Cardiac septum (tissue), 1 donor: ENCODE measurements around the gene TSHR. TPM values are rescaled to one million over a fixed set of nuclear protein-coding genes. Genes with fewer than 3 reads are reported as not detected.
"Not testable (repeated sequence)": the region's sequence is repeated elsewhere in the genome, so short reads cannot be mapped to it uniquely, and the experiment has no call there.

Experiments used
- DNase-seq: peaks from one replicate; pipeline ENCODE4 v3.0.0-alpha.2; 2020; ENCODE audit warnings: low spot score
- intact Hi-C: fragments of 100-400 bp; cut with DNase I; formaldehyde crosslinking; loops from one replicate; pipeline ENCODE4 v1.14.0; 2022
- total RNA-seq: library from RNA; stranded (reverse); fragmentation: NEBNext Ultra II Directional; extraction: Animal tissue kit (Norgen Biotek cat#: 25700); gene quantifications from one replicate; pipeline ENCODE4 v1.2.1, GENCODE V29; 2021
- donor health status: DM: no; HTN: no; CAD: no.

Gene TSHR
- total RNA-seq, 1 donor from 2014 or later = not detected

DNA sequence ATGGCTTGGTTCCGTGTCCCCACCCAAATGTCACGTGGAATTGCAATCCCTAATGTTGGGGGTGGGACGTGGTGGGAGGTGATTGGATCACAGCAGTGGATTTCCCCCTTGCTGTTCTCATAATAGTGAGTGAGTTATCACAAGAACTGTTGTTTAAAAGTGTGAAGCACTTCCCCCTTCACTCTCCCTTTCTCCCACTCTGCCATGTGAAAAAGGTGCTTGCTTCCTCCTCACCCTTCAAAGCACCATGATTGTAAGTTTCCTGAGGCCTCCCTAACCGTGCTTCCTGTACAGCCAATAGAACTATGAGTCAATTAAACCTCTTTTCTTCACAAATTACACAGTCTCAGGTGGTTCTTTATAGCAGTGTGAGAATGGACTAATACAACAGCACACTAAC is 8.6 kb upstream of the TSHR start:
- no peak for DNase-seq
- intact Hi-C loops = no loop called here

DNA sequence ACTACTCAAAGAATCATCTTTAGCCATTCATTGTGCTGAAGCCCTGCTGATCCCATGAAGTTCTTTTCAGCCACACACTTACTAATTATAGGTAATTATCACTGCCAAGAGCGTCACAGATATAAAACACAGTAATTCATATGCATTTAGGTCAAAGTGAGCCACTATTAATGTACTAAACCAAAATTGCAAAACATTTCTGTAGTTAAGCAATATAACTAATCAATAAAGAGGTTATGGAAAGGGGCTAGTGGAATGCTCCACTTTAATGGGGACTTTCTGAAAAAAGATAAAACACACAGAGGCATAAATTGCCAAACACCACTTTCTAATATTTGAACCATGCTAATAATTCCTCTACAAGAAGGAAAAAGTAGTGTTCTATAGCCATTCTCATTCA is 7.1 kb upstream of the TSHR start:
- intact Hi-C loops = no loop called here
- no peak for DNase-seq

DNA sequence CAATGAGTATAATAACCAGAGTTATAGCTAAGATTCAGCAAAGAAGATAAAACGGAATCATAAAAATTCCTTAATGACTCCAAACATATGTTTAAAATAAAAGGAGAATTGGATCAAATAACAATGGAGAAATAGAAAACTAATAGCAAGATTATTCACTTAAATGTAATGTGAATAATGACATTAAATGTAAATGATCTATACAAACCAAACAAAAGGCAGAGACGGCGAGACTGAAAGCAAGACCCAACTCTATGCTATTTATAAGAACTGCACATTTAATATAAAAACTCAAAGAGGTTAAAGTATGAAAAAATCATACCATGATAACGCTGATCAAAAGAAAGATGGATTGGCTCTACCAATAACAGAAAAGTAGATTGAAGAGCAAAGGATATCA is 3.9 kb upstream of the TSHR start:
- DNase-seq = no peak
- intact Hi-C loops = loop anchor here (10.0 kb wide), 1 partner anchor 223 kb away; no protein-coding TSS in a partner anchor

DNA sequence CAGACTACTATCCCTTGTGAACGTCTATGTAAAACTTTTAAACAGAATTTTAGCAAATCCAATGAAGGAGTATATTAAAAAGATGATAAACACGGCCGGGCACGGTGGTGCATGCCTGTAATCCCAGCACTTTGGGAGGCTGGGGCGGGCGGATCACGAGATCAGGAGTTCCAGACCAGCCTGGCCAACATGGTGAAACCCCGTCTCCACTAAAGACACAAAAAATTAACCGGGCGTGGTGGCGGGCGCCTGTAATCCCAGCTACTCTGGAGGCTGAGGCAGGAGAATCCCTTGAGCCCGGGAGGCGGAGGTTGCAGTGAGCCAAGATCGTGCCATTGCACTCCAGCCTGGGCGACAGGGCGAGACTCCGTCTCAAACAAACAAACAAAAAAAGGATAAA is 2.2 kb upstream of the TSHR start:
- intact Hi-C loops = loop anchor here (10.0 kb wide), 1 partner anchor 222 kb away; no protein-coding TSS in a partner anchor
- DNase-seq = not testable (repeated sequence)

DNA sequence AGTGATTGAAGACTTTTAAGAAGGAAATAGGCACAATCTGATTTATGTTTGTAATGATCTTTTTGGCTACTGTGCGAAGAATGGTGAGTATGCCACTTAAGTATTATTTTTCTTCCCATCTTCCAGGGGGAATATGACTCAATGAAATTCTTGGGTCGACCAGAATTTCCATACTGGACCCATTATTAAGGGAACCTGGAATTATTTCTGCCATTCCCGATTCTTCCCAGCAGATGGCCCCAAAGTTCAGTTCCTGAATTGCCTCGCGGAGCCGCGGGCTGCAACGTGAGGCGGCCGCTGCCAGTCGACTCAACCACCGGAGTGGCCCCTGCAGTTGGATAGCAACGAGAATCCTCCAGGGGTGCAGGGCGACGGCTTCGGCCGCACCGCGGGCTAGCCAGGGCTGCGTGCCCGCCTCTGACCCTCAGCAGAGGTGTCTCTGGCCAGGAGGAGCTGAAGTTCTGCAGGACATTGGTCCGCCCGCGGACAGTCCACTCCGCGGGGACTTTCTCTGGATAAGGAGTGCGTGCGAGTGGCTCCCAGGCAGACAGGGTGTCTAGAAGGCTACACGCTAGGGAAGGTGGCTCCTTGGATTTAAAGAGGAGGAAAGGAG is 628 bp upstream of the TSHR start:
- peak; percentile 91 for DNase-seq
- intact Hi-C loops = loop anchor here (1.0 to 10.0 kb wide), 2 partner anchors 33 to 220 kb away; no protein-coding TSS in a partner anchor

DNA sequence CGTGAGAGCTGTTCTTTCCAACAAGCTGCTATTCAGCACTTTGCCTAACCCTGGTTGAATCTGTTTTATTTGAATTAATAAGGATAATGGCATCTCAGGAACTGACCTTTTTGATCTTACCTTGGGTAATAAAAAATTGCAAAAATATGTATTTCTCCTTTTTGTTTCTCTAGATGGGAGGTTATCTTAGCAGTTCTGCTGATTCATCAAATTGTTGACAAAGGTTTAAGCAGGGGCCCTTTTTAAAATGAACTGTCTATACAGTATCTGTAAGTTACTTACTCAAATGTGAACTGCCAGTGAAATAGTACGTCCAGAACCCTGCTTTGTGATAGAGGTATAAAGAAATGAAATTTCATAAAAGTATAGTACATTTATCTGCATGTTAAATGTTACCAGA is 681 bp downstream of the TSHR start:
- DNase-seq = no peak
- intact Hi-C loops = loop anchor here (10.0 kb wide), 1 partner anchor 219 kb away; no protein-coding TSS in a partner anchor

DNA sequence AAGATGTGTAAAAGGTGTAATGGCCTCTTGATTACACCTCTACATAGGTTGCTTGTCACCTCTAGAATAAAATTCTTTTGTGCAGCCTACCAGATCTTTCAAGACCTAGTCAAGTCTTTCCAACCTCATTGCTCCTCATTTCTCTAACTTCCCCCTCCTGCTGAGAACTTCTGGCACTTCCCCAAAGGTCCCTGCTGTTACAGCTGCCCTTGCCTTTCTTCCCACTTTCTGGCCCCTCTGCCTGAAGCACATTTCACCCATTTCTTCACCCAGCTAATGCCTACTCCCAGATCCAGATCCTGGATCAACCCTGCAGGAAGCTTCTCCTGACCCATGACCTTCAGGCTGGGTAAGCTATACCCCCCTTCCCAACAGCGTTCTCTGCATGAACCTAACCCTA is 1.5 kb downstream of the TSHR start:
- intact Hi-C loops = loop anchor here (10.0 kb wide), 1 partner anchor 218 kb away; no protein-coding TSS in a partner anchor
- DNase-seq = no peak

DNA sequence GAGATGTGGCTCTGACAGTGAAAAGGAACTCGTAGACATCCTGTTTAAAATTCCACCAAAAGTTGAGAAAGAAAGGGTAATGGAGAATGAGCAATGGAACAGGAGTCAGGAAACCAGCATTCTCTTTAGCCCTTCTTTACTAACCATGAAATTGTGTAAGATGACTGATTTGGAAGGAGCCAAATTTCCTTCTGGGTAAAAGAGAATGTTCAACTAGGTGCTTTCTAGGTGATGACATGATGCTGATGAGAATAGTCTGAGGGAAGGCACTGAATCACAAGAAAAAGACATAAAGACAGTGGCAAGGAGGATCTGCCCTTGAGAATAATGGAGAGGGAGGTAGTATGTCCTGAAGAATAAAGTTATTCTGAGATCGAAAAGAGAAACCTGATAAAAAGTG is 2.2 kb downstream of the TSHR start:
- intact Hi-C loops = loop anchor here (10.0 kb wide), 1 partner anchor 217 kb away; no protein-coding TSS in a partner anchor
- DNase-seq = no peak

DNA sequence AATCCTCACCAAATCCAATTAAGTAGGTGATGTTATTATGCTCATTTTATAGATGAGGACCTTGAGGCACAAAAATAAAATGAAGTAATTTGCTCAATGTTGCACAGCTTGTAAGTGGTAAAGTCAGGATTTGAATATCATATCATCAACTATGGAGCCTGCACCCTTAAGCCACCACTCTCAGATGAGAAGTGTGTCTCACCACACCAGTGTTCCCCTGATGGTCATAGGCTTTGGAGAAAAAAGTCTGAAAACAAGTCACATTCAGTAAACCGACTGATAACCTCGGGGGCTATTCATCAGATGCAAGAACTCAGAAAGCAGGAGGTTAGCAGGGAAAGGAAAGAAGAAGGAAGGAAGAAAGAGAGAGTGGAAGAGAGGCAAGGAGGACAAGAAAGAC is 2.8 kb downstream of the TSHR start:
- DNase-seq = no peak
- intact Hi-C loops = loop anchor here (10.0 kb wide), 1 partner anchor 217 kb away; no protein-coding TSS in a partner anchor

DNA sequence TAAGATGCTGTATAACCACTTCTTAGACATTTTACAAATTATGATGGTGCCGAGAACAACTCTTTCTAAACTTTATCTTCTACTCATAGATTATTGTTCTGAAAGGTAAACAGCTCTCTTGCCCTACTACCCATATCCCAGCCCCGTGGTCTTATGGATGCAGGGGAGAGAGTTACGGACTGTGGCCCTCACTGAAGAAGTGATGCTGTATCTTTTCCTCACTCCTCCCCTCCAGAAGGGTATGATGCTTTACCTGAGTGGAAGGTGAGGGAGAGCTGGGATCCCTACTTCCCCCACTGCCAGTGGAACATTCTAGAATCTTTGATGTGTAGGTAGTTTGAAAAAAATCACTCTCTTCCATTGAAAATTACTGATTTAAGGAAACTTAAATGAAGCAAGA is 3.5 kb downstream of the TSHR start:
- intact Hi-C loops = loop anchor here (10.0 kb wide), 1 partner anchor 216 kb away; no protein-coding TSS in a partner anchor

DNA sequence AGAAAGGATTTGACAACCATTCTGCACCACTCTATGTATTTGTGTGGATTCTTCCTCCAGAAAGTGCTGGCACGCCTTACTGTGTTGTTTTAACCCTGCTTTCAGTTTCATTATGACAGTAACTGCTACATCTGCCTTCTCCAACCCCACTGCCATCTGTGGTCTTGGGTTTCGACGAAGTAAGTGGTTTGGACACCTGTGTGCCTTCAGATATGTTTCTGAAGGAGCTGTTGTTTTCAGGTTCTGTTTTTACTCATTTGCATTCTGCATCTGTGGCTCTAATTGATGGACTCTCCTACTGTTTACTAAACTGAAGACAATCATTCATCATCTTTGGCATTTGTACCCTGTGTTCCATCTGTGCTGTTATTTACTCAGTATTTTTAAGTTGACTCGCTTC is 4.1 kb downstream of the TSHR start:
- DNase-seq = no peak
- intact Hi-C loops = loop anchor here (10.0 kb wide), 1 partner anchor 215 kb away; no protein-coding TSS in a partner anchor

More for the DNA sequence above, 3.5 kb downstream of the TSHR start:
- DNase-seq = no peak

DNA sequence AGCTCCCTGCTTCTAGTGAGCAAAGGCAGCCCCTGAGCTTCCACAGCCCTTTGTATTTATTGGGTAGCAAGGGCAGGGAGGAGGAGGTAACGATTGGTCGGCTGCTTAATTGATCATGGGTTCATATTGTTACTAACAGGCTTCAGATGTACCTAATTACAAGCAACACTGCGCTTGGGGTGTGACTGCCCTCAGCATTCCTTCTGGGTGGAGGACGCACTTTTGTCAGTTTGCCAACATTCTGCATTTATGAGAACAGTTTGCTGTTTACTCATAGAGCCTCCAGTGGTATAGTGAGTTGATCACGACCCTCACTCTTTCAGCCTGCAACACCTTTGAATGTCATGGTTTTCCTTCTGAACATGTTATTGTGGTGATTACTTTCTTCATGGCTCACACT is 9.6 kb downstream of the TSHR start:
- intact Hi-C loops = no loop called here
- DNase-seq = no peak

DNA sequence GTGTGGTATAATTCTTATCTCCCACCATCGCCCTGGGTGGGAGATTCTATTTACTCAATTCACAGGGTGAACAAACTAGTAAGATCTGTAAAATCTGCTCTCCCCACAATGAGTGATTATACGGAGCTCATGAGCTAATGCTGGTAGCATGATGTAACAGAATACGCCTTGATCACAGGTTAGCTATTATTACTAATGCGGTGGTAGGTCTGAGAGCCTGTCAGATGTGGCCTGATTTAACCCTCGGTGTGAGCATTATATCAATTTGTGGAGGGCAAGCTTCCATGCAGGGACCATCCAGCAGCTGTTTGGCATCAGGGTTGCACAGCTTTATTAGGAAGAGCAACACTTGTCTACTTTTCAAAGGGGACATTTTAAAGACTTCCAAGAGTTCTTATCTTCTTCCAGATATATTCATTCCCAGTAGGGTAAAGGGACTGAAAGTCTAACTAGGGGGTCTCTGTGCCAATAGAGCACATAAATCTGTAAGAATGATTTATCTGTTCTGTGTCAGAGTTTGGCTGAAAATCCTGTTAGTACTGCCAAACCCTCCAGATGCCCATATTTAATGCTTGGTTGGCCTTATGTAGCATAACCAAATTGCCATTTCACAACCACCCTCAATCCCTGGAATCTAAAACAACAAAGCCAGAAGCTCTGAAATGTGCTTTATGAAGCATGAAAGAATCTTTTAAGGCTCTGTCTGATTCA is 18.7 kb downstream of the TSHR start:
- DNase-seq = no peak
- intact Hi-C loops = no loop called here

DNA sequence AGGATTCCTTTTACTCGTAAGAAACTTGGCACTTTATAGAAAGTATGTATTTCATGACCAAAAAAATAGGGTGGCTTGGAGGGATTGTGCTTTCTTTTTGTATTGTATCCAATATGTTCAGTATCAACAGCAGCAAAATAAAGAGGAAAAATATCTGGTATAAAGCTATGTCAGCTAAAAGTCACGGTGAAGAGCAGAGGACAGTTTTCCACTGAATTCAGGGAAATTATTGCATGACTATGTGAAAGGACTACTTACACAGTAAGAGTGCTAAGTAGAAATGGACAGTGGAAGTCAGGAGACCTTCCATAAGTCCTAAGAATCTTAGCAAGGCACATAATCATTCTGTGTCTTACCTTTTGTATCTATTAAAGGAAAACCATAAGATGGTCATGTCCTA is 19.3 kb downstream of the TSHR start:
- DNase-seq = no peak
- intact Hi-C loops = no loop called here

DNA sequence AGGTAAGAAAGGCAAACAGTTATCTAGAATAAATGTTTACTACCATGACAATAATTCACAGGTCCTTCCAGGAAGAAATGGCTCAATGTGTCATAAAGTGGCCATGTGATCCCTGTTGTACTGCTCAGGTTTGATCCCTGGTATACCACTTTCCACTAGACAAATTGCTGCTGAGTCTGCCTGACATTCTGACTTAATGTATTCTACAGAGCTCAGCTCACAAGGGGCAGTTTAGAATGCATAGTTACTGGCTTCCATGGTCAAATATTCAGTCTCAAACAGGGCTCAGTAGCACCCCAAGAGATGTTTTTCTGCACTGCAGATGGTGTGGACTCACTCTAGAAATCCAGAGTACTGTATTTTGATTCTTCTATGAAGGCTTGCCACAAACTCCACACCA is 21.8 kb downstream of the TSHR start:
- intact Hi-C loops = no loop called here
- DNase-seq = no peak

DNA sequence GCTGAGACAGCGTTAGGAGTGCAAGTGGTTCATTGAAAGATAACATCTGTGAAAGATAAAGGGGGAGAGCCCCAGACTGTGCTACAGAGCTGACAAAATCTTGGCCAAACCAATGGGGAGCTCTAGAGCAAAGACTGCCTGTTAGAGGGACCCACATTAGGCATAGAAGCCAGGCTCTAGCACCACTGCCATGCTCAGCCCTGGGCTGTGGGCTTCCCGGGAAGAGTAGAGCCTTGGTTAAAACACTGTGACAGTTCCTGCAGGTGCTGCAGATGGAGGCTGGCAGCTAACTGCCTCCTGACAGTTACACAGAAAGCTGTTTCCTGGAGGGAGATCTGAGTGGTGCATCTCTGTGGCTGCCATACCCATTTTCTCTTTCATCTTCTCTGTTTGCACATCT is 23.0 kb downstream of the TSHR start:
- intact Hi-C loops = no loop called here
- DNase-seq = no peak

DNA sequence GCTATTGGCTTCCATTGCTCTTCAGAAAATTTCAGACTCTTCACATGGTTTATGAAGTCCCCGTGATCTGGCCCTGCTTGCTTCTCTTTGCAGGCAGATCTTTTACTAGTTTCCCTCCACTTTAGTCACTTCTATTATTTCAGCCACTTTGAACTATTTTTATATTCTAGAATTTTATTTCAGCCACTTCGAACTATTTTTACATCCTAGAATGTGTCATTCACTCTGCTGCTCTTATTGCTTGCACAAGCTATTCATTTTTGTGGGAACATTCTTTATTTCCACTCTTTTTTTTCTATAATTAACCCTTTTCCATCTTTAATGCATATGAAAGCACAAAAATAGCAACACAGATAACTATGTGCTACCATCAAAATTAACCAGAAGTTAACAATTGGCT is 24.5 kb downstream of the TSHR start:
- intact Hi-C loops = no loop called here
- no peak for DNase-seq

DNA sequence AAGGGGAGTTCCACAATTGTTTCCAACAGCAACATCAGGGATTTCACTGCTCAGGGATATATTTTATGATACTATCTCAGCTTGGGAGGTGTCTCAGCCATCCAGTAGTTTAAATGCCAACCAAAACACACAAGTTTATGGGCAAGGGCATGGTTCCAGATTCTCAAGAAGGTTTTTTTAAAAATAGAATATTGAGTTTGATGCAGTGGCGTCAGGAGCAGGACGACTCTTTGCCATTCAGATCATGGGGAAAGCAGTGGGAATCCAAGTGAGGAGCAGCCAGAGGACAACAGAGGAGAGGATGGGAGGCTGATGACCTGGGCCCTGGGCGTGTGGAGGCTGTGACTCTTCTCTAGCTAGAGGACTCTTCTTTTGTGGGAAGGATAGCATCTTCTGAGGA is 25.7 kb downstream of the TSHR start:
- DNase-seq = no peak
- intact Hi-C loops = no loop called here

DNA sequence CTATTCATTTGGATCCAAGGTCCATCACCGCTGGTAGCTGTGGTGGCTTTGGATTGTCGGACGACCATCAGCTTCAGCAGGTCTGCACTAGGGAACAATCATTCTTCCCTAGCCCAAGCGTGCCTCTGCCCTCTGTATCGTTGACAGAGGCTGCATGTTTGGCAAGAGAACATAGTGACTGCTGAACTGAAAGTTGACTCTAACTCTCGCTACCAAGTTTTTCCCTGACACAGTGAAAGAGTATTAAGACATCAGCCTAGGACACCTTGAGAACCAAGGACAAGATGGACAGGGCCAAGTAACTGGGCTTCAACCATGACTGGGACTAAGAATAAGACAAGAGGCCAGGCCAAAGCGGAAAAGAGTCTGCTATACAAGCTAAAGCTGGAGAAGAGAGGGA is 26.3 kb downstream of the TSHR start:
- intact Hi-C loops = no loop called here
- DNase-seq = no peak

DNA sequence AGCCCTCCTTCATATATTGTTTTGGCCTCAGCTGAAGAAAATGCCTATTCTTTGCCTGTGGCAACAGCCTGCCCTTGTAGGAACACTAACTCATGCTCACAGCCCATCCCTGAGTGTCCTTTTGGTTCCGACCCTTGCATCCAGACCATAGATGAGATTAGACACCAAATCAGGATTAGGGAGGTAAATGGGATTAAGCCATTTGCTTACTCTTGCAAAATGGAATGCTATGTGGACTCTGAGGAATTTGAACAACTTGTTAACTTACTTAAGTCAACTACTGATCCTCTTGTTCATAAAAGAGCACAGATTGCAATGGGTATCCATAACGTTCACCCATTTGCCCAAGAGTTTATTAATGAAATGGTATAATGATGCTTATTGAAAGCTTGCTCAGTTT is 27.3 kb downstream of the TSHR start:
- DNase-seq = no peak
- intact Hi-C loops = no loop called here
